ENCODE measurements around the gene TCP11.

DNA sequence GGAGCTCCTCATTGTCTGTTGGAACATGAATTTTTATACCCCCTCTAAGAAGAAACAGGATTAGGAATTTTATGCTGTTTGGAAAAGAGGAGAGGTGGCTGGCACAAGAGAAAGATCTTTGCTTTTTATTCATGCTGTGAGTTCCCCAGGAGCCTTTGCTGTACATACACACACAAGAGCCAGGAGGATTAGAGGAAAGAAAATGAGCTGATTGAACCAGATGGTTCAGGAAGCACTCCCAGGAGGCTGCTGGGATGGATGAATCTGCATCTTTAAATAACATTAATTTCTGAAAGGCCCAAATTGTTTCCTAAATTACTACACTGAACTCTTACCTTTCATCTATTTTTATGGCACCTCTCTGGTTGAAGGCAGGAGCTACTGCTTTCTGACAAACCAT lies 20.1 kb upstream of the TCP11 start:
- TF ChIP-seq POLR2A (IDR thresholded peaks at IDR 0.05), result no peak
- TF ChIP-seq, protein P1, sequence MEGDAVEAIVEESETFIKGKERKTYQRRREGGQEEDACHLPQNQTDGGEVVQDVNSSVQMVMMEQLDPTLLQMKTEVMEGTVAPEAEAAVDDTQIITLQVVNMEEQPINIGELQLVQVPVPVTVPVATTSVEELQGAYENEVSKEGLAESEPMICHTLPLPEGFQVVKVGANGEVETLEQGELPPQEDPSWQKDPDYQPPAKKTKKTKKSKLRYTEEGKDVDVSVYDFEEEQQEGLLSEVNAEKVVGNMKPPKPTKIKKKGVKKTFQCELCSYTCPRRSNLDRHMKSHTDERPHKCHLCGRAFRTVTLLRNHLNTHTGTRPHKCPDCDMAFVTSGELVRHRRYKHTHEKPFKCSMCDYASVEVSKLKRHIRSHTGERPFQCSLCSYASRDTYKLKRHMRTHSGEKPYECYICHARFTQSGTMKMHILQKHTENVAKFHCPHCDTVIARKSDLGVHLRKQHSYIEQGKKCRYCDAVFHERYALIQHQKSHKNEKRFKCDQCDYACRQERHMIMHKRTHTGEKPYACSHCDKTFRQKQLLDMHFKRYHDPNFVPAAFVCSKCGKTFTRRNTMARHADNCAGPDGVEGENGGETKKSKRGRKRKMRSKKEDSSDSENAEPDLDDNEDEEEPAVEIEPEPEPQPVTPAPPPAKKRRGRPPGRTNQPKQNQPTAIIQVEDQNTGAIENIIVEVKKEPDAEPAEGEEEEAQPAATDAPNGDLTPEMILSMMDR (IDR thresholded peaks at IDR 0.05 in 8 of 11, conservative IDR thresholded peaks at IDR 0.05 in 3 of 11), result no peak
- no peak for TF ChIP-seq POLR2AphosphoS5 (IDR thresholded peaks at IDR 0.05)
